ENCODE data around the gene BCDIN3D. TPM values are rescaled to one million over a fixed set of nuclear protein-coding genes. Genes with fewer than 3 reads are reported as not detected.
"Not testable (repeated sequence)": the region's sequence is repeated elsewhere in the genome, so short reads cannot be mapped to it uniquely, and the experiment has no call there.

Gene BCDIN3D
- total RNA-seq, 4 donors from 2014 or later, result 2.3 to 5.2 (median 3.1) TPM

DNA sequence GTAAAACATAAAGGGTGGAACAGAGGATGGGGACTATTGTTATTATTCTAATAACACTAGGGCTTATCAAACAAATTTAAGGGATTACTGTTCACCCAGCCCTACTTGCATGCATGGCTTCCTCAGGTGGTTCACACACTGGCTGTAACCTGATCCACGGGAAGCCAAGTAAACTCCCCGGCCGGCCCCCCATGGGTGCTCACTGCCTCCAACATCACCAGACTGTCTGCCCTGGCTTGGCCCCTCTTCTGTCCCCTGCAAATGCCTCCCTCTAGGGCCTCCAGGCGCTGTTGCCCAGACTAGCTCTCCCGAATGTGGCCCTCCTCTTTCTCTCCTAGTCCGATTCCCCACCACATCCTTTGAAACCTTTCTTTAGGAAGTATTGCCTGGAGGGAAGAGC is 42.2 kb upstream of the BCDIN3D start:
- no peaks in the 10 kb centered on the region for H3K36me3 ChIP-seq
- no peaks in the 10 kb centered on the region for H3K9me3 ChIP-seq
- TF ChIP-seq, protein P1, sequence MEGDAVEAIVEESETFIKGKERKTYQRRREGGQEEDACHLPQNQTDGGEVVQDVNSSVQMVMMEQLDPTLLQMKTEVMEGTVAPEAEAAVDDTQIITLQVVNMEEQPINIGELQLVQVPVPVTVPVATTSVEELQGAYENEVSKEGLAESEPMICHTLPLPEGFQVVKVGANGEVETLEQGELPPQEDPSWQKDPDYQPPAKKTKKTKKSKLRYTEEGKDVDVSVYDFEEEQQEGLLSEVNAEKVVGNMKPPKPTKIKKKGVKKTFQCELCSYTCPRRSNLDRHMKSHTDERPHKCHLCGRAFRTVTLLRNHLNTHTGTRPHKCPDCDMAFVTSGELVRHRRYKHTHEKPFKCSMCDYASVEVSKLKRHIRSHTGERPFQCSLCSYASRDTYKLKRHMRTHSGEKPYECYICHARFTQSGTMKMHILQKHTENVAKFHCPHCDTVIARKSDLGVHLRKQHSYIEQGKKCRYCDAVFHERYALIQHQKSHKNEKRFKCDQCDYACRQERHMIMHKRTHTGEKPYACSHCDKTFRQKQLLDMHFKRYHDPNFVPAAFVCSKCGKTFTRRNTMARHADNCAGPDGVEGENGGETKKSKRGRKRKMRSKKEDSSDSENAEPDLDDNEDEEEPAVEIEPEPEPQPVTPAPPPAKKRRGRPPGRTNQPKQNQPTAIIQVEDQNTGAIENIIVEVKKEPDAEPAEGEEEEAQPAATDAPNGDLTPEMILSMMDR (IDR thresholded peaks at IDR 0.05), result no peak
- TF ChIP-seq POLR2A (IDR thresholded peaks at IDR 0.05), result no peak
- H3K27ac ChIP-seq, result no peak overlapping the region
- H3K4me1 ChIP-seq, result no peaks in the 10 kb centered on the region
- no peak overlapping the region for H3K4me3 ChIP-seq
- no peak for DNase-seq
- no peaks in the 10 kb centered on the region for H3K27me3 ChIP-seq

DNA sequence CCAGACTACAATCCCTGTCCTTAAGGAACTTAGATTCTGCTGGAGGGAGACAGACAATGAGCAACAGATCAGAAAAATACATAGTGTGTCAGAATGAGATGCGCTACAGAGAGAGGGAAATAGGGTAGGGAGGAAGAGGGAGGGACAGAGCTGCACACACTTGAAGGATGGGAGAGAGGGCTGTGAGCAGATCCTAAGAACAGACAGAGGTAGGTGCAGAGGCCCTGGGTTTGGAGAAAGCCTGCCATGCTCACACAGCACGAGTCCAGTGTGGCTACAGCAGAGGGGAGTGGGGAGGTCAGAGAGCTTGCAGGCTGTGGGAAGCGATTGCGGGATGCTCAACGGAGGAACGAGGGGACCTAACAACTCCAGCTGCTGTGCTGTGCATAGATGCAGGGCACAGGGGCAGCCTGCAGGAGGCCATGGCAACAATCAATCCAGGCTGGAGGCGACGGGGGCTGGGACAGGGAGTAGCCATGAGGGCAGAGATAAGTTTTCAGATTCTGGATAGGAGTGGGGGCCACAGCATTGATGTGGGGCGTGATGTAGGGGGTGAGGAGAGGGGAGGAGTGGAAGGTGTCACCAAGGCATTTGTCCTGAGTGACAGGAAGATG is 40.1 kb upstream of the BCDIN3D start:
- H3K9me3 ChIP-seq, result no peaks in the 10 kb centered on the region
- DNase-seq, result no peak
- no peaks in the 10 kb centered on the region for H3K36me3 ChIP-seq
- H3K4me3 ChIP-seq, result no peak overlapping the region
- TF ChIP-seq, protein P1 (IDR thresholded peaks at IDR 0.05), result no peak
- no peak for TF ChIP-seq POLR2A (IDR thresholded peaks at IDR 0.05)
- no peaks in the 10 kb centered on the region for H3K27me3 ChIP-seq
- H3K27ac ChIP-seq, result no peak overlapping the region
- H3K4me1 ChIP-seq, result no peaks in the 10 kb centered on the region

DNA sequence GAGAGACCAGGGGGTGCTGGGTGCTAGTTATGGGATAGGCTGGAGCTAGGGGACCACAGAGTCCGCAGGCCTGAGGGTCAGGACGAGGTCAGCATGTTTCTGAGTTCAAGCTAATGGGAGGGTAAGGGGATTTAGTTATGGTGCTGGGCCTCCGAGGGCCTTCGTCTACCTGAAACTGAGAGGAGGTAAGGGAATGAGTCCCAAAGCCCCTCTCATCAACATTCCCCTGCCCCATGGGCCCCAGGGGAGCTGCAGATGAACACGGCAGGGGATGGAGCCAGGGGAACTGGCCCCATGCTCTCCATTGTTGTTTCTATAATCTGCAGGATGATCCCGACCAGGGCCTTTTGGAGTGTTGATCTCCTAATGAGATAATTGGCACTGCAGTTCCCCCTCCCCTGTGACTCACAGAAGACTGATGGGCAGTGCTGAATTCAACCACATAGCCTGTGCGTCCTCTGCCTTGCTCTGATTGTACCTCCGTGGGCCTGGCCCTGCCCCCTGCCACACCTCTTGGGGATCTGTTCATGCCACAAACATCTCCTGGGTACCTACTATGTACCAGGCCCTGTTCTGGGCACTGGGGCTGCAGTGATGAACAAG is 39.4 kb upstream of the BCDIN3D start:
- Histone ChIP-seq H3K9me3 (no peaks in the 10 kb centered on the region), H3K4me3 (no peak overlapping the region), H3K36me3 (no peaks in the 10 kb centered on the region), H3K27me3 (no peaks in the 10 kb centered on the region), H3K27ac (no peak overlapping the region), H3K4me1 (no peaks in the 10 kb centered on the region)
- TF ChIP-seq, protein P1 (IDR thresholded peaks at IDR 0.05), result no peak
- no peak for TF ChIP-seq POLR2A (IDR thresholded peaks at IDR 0.05)
- no peak for DNase-seq

DNA sequence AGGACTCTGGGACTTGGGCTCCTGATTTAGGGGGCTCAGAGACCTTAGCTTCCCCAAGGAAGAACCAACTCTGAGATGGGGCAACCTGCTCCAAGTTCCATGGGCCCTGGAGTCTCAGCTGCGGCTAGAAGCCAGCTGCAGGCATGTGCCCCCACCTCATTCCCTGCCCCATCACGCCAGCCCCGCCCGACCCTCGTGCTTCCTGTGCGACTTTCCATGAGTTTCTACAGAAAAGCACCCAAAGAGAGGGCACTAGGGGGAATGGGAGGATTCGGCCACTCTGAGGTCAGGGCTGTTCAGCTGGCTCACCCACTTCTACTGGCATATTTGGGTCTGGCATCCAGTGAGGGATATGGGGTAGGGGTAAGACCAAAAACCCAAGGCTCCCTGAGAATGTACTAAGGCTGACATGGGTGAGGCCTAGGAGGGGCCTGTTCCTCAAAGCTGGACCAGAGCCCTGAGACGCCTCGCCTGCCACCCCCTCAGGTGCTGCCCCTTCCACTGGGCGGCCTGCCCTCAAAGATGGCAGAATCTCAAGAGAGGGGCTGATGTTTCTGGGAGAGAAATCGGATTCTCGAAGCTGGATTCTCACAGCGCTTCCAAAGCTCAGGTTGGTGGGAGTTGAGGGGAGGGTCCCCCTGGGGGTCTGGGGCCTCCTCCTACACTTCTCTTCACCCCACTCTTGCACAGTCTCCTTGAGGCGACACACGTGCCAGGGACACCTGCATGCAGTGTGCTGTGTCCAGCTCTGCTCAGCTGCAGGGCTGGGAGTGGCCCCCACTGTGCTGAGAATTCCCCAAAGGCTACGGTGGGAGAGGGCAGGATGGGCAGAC is 38.7 kb upstream of the BCDIN3D start:
- no peaks in the 10 kb centered on the region for H3K4me1 ChIP-seq
- no peak for DNase-seq
- H3K9me3 ChIP-seq, result no peaks in the 10 kb centered on the region
- no peaks in the 10 kb centered on the region for H3K27me3 ChIP-seq
- H3K27ac ChIP-seq, result no peak overlapping the region
- H3K4me3 ChIP-seq, result no peak overlapping the region
- TF ChIP-seq POLR2A (IDR thresholded peaks at IDR 0.05), result no peak
- TF ChIP-seq, protein P1 (IDR thresholded peaks at IDR 0.05), result no peak
- no peaks in the 10 kb centered on the region for H3K36me3 ChIP-seq

DNA sequence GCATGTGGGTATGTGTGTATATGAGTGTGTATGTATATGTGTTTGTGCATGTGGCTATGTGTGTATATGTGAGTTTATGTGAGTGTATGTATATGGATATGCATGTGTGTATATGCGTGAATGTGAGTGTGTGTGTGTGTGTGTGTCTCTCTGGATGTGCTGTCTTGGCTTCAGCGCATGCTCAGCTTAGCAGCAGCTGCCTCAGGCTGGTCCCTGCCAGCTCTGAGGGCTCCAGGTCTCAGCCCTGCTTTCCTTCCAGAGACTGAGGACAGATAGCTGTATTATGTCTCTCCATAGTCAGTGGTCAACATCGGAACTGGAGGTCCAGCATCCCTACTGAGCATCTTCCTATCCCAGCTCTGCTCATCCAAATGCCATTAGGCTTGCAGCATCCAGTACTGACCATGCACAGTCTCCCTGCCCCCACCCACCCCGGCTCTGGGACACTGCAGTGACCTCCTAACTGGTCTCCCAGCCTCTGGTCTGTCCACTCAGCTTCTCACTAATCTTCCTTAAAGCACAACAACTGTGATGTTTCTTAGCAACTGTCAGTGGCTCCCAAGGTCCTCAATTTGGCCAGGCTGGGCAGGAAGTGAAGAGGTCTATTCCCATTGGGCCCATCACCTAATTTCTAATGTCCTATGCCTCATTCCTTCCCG is 38.0 kb upstream of the BCDIN3D start:
- Histone ChIP-seq H3K9me3 (no peaks in the 10 kb centered on the region), H3K27me3 (no peaks in the 10 kb centered on the region), H3K36me3 (no peaks in the 10 kb centered on the region), H3K27ac (no peak overlapping the region), H3K4me3 (no peak overlapping the region), H3K4me1 (no peaks in the 10 kb centered on the region)
- no peak for DNase-seq
- TF ChIP-seq POLR2A (IDR thresholded peaks at IDR 0.05), result no peak
- TF ChIP-seq, protein P1 (IDR thresholded peaks at IDR 0.05), result no peak

DNA sequence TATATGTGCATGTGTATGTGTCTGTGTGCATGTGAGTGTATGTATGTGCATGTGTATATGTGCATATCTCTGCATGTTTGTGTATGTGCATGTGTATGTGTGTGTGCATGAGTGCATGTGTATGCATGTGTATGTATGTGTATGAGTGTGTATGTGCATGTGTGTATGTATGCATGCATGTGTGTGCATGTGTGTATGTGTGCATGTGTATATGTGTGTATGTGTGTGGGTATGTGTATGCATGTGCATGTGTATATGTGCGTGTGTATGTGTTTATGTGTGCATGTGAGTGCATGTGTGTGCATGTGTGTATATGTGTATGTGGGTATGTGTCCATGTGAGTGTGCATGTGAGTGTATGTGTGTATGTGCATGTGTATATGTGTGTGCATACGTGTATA is 36.2 kb upstream of the BCDIN3D start:
- DNase-seq, H3K9me3 ChIP-seq: not testable (repeated sequence)

More for the DNA sequence above, 36.2 kb upstream of the BCDIN3D start:
- not testable (repeated sequence) for H3K27ac ChIP-seq, H3K4me3 ChIP-seq, H3K27me3 ChIP-seq, H3K4me1 ChIP-seq, H3K36me3 ChIP-seq

Data from Peyer's patch (tissue), 4 donors.